Naive thymus-derived CD4-positive, alpha-beta T cell (primary cell): ENCODE measurements around the gene GPR183. TPM values are rescaled to one million over a fixed set of nuclear protein-coding genes. Genes with fewer than 3 reads are reported as not detected.

ENCODE experiments used
- ATAC-seq: fragments of 150-1000 bp; cut with Tn5 transposase; 2 replicates; pipeline ENCODE4 v1.10.0; 2021; ENCODE audit warnings: mild to moderate bottlenecking, moderate library complexity
- CTCF ChIA-PET: fragments of 350-600 bp; sonication (Branson Sonifier 250); formaldehyde crosslinking; loops from one replicate; lab custom pipeline; 2021; ENCODE audit warnings: antibody characterized with exemption; lab: Charles Lee
- POLR2A ChIA-PET: fragments of 350-600 bp; sonication (Branson Sonifier 250); formaldehyde crosslinking; loops from one replicate; lab custom pipeline; 2021; ENCODE audit warnings: antibody characterized with exemption, inconsistent platforms; lab: Charles Lee
- DNase-seq, 9 donors: peaks; one replicate each; pipeline versions ENCODE4 v3.0.0 to v3.0.0-alpha.2; 2020 to 2022; ENCODE audit warnings: mixed read lengths in 1 of 9
- H3K27ac ChIP-seq: one replicate; pipeline ENCODE4 v1.7.0; 2013; ENCODE audit warnings: mild to moderate bottlenecking, low read depth, low read length, moderate library complexity
- H3K27me3 ChIP-seq, 2 donors: one replicate each; pipeline ENCODE4 v1.7.0; 2013; ENCODE audit warnings: low read length in 2 of 2, mild to moderate bottlenecking in 2 of 2, moderate library complexity in 2 of 2; ENCODE audit not compliant: control insufficient read depth in 2 of 2, insufficient read depth in 2 of 2
- H3K36me3 ChIP-seq, 3 experiments: 1 replicate in 2 of 3; 2 replicates in 1 of 3; pipeline ENCODE4 v1.7.0; 2013; ENCODE audit warnings: low read length in 3 of 3, mild to moderate bottlenecking in 3 of 3, moderate library complexity in 1 of 3; ENCODE audit not compliant: insufficient read depth in 3 of 3, control insufficient read depth in 2 of 3
- H3K4me1 ChIP-seq, 2 donors: one replicate each; pipeline ENCODE4 v1.7.0; 2013; ENCODE audit warnings: low read length in 2 of 2, mild to moderate bottlenecking in 2 of 2, moderate library complexity in 1 of 2; ENCODE audit not compliant: control insufficient read depth in 2 of 2, insufficient read depth in 2 of 2
- H3K4me3 ChIP-seq: 2 replicates; pipeline ENCODE4 v1.7.0; 2013; ENCODE audit warnings: mild to moderate bottlenecking, low read length
- H3K9me3 ChIP-seq, 3 experiments: 1 replicate in 2 of 3; 2 replicates in 1 of 3; pipeline ENCODE4 v1.7.0; 2013; ENCODE audit warnings: low read length in 3 of 3; ENCODE audit not compliant: control insufficient read depth in 2 of 3
- H3K27ac Mint-ChIP-seq, 9 donors: one replicate each; pipeline ENCODE4 v1.8.0; 2020 to 2022; ENCODE audit warnings: mixed read lengths in 9 of 9, mild to moderate bottlenecking in 8 of 9, moderate library complexity in 5 of 9, inconsistent platforms in 2 of 9
- H3K27me3 Mint-ChIP-seq, 5 donors: one replicate each; pipeline ENCODE4 v1.8.0; 2021 to 2022; ENCODE audit warnings: mixed read lengths in 5 of 5, mild to moderate bottlenecking in 1 of 5
- H3K36me3 Mint-ChIP-seq, 5 donors: one replicate each; pipeline ENCODE4 v1.8.0; 2020 to 2022; ENCODE audit warnings: mixed read lengths in 5 of 5, mild to moderate bottlenecking in 3 of 5, inconsistent platforms in 1 of 5
- H3K4me1 Mint-ChIP-seq, 7 donors: one replicate each; pipeline ENCODE4 v1.8.0; 2020 to 2022; ENCODE audit warnings: mixed read lengths in 7 of 7, mild to moderate bottlenecking in 3 of 7, inconsistent platforms in 1 of 7
- H3K4me3 Mint-ChIP-seq, 10 donors: one replicate each; pipeline ENCODE4 v1.8.0; 2020 to 2022; ENCODE audit warnings: mild to moderate bottlenecking in 10 of 10, mixed read lengths in 10 of 10, moderate library complexity in 6 of 10, inconsistent platforms in 2 of 10
- H3K9me3 Mint-ChIP-seq, 11 donors: one replicate each; pipeline ENCODE4 v1.8.0; 2020 to 2022; ENCODE audit warnings: mixed read lengths in 11 of 11, mild to moderate bottlenecking in 4 of 11, inconsistent platforms in 1 of 11, moderate library complexity in 1 of 11
- intact Hi-C, 2 donors: fragments of 100-400 bp; cut with micrococcal nuclease; formaldehyde crosslinking; loops; one replicate each; pipeline ENCODE4 v1.15.1; 2023
- polyA plus RNA-seq, 2 donors: library from polyadenylated mRNA; unstranded; fragments of 300-500 nt; fragmentation: Illumina TruSeq; gene quantifications; one replicate each; pipeline ENCODE4 v1.2.3, GENCODE V29; 2021
- total RNA-seq, 6 experiments: library from RNA in 5 of 6; stranded (reverse) in 5 of 6; gene quantifications; 1 replicate in 5 of 6; 2 replicates in 1 of 6; pipeline ENCODE4 v1.2.3 and lab custom pipeline; 2021 to 2026

The GPR183 gene
- total and polyA plus RNA-seq, 7 experiments from 2014 or later, result 26.8 to 241 (median 216) TPM

DNA sequence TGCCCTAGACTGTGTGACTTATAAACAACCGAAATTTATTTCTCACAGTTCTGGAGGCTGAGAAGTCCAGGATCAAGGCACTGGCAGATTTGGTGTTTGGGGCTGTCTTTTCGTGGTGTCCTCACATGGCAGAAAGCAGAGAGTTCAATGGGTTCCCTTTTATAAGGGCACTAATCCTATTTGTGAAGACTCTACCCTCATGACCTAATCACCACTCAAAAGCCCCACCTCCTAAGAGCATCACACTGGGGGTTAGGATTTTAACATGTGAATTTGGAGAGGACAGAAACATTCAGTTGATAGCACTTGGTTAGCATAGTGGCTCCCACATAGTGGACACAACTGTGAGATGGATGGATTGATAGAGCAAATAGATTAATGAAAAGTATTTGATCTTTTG is 27.6 kb downstream of the GPR183 start:
- Histone ChIP-seq H3K27me3 (no peaks in the 10 kb centered on the region), H3K4me3 (no peak overlapping the region), H3K9me3 (no peaks in the 10 kb centered on the region), H3K36me3 (no peaks in the 10 kb centered on the region), H3K27ac (peak overlapping the region; percentile 73), H3K4me1 (peaks cover 84 to 89% of the 10 kb centered on the region in 2 donors)
- Mint-ChIP-seq H3K4me1 (peaks cover 61 to 99% (median 94%) of the 10 kb centered on the region in 7 donors), H3K9me3 (peaks cover 0 to 2% (median 0%) of the 10 kb centered on the region in 11 donors), H3K4me3 (peak overlapping the region in 4 of 10 donors; percentile 3 to 81 (median 12)), H3K27ac (peak overlapping the region; percentile 42 to 99 (median 96)), H3K27me3 (no peaks in the 10 kb centered on the region), H3K36me3 (peaks cover 0 to 32% (median 22%) of the 10 kb centered on the region in 5 donors)
- DNase-seq (no peak), ATAC-seq (no peak)
- ChIA-PET CTCF (interaction anchor here (0.7 to 1.5 kb wide), 2 partner anchors 11 to 84 kb away, joined by 3 to 6 read pairs; no protein-coding TSS in a partner anchor), POLR2A (interaction anchor here (1.2 to 12.2 kb wide), 8 partner anchors 9 to 101 kb away, joined by 3 to 208 read pairs (median 6); partner anchors contain the start of gene GPR183)
- intact Hi-C loops, result loop anchor here (5.0 to 10.0 kb wide), 3 partner anchors 223 to 328 kb away; partner anchors contain the start of genes TM9SF2 (in 2 of the 2) and CLYBL (in 1 of the 2)

DNA sequence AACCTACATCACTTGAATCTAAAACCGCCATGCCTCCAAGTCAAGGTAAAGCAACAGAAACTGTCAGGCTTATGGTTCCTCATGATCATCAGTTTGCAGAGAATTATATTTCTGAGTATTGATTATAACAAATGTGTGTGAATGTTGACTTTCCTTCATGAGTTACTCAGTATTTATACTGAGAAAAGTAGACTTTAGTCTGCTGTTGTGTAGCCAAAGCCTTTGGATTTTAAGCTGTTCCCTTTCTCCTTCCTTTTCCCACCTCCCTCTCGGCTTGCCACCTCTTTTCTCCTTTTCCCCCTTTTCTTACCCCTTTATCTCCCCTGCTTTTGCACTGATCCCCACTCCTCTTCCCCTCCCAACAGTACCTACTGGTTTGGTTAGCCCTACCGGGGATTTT is 28.4 kb downstream of the GPR183 start:
- H3K27me3 ChIP-seq, result no peaks in the 10 kb centered on the region
- H3K4me1 ChIP-seq, result peaks cover 84 to 89% of the 10 kb centered on the region in 2 donors
- no peaks in the 10 kb centered on the region for H3K36me3 ChIP-seq
- no peaks in the 10 kb centered on the region for H3K9me3 ChIP-seq
- peak overlapping the region in 7 of 9 donors; percentile 72 to 99 (median 96) for H3K27ac Mint-ChIP-seq
- H3K4me1 Mint-ChIP-seq, result peaks cover 68 to 98% (median 94%) of the 10 kb centered on the region in 7 donors
- ChIA-PET CTCF (interaction anchor here (1.0 to 1.5 kb wide), 3 partner anchors 10 to 158 kb away, joined by 5 to 7 read pairs (median 6); no protein-coding TSS in a partner anchor), POLR2A (interaction anchor here (1.5 to 12.2 kb wide), 5 partner anchors 10 to 158 kb away, joined by 3 to 208 read pairs (median 8); partner anchors contain the start of gene GPR183)
- DNase-seq, result no peak
- ATAC-seq, result no peak
- H3K4me3 Mint-ChIP-seq, result peak overlapping the region in 4 of 10 donors; percentile 3 to 81 (median 33)
- no peak overlapping the region for H3K4me3 ChIP-seq
- H3K27ac ChIP-seq, result no peak overlapping the region
- intact Hi-C loops, result no loop called here
- H3K36me3 Mint-ChIP-seq, result peaks cover 0 to 34% (median 22%) of the 10 kb centered on the region in 5 donors
- H3K27me3 Mint-ChIP-seq, result no peaks in the 10 kb centered on the region
- H3K9me3 Mint-ChIP-seq, result peaks cover 0 to 2% (median 0%) of the 10 kb centered on the region in 11 donors

DNA sequence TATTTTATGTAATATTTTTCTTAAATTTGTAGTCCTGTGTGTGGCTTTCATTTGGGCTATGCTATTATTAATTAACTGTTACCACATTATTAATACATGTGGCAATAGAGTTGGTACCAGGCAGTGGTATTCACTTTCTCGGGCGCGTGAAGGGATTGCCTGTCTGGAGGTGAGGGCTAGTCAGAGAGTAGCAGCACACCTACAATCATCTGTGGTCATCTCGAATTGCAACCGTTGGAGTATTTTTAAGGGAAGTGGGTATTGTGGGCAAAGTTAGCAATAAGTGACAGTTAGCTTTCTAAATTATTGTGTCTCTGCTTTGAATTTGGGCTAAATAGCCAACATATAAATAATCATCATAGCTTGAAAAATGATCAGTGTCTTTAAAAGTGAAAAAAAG is 29.0 kb downstream of the GPR183 start:
- no peaks in the 10 kb centered on the region for H3K36me3 ChIP-seq
- ATAC-seq (no peak), DNase-seq (no peak)
- CTCF ChIA-PET, result interaction anchor here (1.0 to 1.5 kb wide), 3 partner anchors 16 to 158 kb away, joined by 3 to 7 read pairs (median 5); no protein-coding TSS in a partner anchor
- peaks cover 0 to 2% (median 0%) of the 10 kb centered on the region in 11 donors for H3K9me3 Mint-ChIP-seq
- intact Hi-C loops, result no loop called here
- H3K9me3 ChIP-seq, result no peaks in the 10 kb centered on the region
- peaks cover 0 to 39% (median 23%) of the 10 kb centered on the region in 5 donors for H3K36me3 Mint-ChIP-seq
- H3K4me1 ChIP-seq, result peaks cover 78 to 88% of the 10 kb centered on the region in 2 donors
- H3K27ac ChIP-seq, result no peak overlapping the region
- H3K4me1 Mint-ChIP-seq, result peaks cover 71 to 100% (median 96%) of the 10 kb centered on the region in 7 donors
- peak overlapping the region in 6 of 9 donors; percentile 22 to 96 (median 59) for H3K27ac Mint-ChIP-seq
- peak overlapping the region in 3 of 10 donors; percentile 1 to 29 (median 8) for H3K4me3 Mint-ChIP-seq
- H3K27me3 ChIP-seq, result no peaks in the 10 kb centered on the region
- POLR2A ChIA-PET, result interaction anchor here (0.7 to 12.2 kb wide), 5 partner anchors 9 to 162 kb away, joined by 3 to 208 read pairs (median 8); partner anchors contain the start of gene GPR183
- H3K27me3 Mint-ChIP-seq, result no peaks in the 10 kb centered on the region
- no peak overlapping the region for H3K4me3 ChIP-seq

DNA sequence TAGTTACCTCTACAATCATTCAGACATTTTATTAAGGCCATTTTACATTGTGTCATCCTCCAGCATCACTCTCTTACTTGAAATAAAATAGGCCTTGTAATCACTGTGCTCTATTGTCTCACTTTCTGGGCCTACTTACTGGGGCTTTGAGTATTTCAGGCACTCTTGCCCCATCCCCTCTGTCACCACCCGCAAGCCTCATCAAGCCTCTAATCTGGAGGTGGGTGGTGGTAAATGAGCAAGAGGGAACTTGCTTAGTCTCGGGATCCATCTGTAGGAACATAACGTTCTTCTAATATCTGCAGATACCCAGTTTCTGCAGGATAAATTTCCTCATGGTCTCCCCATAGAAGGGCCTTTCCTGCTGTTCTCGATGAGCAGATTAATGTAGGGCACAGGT is 29.6 kb downstream of the GPR183 start:
- H3K27me3 ChIP-seq, result no peaks in the 10 kb centered on the region
- intact Hi-C loops, result no loop called here
- H3K4me3 ChIP-seq, result no peak overlapping the region
- H3K27ac ChIP-seq, result no peak overlapping the region
- DNase-seq (no peak), ATAC-seq (no peak)
- Mint-ChIP-seq H3K36me3 (peaks cover 3 to 44% (median 28%) of the 10 kb centered on the region in 5 donors), H3K27me3 (no peaks in the 10 kb centered on the region), H3K27ac (peak overlapping the region in 8 of 9 donors; percentile 29 to 96 (median 78)), H3K4me3 (peak overlapping the region in 6 of 10 donors; percentile 5 to 55 (median 34)), H3K4me1 (peaks cover 68 to 100% (median 96%) of the 10 kb centered on the region in 7 donors), H3K9me3 (peaks cover 0 to 5% (median 2%) of the 10 kb centered on the region in 11 donors)
- H3K9me3 ChIP-seq, result peaks cover 0 to 2% (median 0%) of the 10 kb centered on the region in 3 experiments
- ChIA-PET POLR2A (interaction anchor here (0.7 to 12.2 kb wide), 3 partner anchors 25 to 163 kb away, joined by 3 to 208 read pairs (median 3); partner anchors contain the start of gene GPR183), CTCF (interaction anchor here (0.7 to 1.1 kb wide), 3 partner anchors 26 to 159 kb away, joined by 3 to 7 read pairs (median 3); no protein-coding TSS in a partner anchor)
- H3K4me1 ChIP-seq, result peaks cover 72 to 86% of the 10 kb centered on the region in 2 donors
- H3K36me3 ChIP-seq, result peaks cover 0 to 1% (median 0%) of the 10 kb centered on the region in 3 experiments

DNA sequence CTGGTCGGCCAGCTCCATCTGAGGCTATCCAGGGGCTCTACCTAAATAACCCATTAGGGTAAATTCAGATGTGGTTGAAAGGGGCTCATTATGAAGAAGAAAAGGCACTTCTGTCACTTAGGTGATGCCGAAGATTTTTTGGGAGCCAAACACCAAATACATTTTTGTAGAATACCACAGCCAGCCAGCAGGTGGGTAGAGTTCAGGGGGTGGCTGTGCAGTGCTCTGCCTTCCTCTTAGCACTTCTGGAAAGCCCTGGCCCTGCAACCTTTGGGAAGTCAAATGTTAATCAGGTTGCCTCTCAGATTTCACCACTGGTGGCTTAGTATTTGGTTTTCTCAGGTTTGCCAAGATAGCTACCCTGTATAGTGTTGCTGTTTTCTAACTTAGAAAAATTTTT is 30.5 kb downstream of the GPR183 start:
- Histone ChIP-seq H3K27ac (peak overlapping the region; percentile 38), H3K27me3 (no peaks in the 10 kb centered on the region), H3K36me3 (peaks cover 0 to 5% (median 0%) of the 10 kb centered on the region in 3 experiments), H3K4me1 (peaks cover 64 to 86% of the 10 kb centered on the region in 2 donors), H3K4me3 (no peak overlapping the region), H3K9me3 (peaks cover 0 to 7% (median 0%) of the 10 kb centered on the region in 3 experiments)
- H3K27me3 Mint-ChIP-seq, result no peaks in the 10 kb centered on the region
- H3K27ac Mint-ChIP-seq, result peak overlapping the region in 8 of 9 donors; percentile 27 to 94 (median 81)
- H3K4me3 Mint-ChIP-seq, result peak overlapping the region in 6 of 10 donors; percentile 6 to 76 (median 42)
- ChIA-PET CTCF (interaction anchor here (0.7 to 3.6 kb wide), 6 partner anchors 11 to 159 kb away, joined by 3 to 35 read pairs (median 4); no protein-coding TSS in a partner anchor), POLR2A (interaction anchor here (0.6 to 4.4 kb wide), 10 partner anchors 8 to 81 kb away, joined by 3 to 26 read pairs (median 4); partner anchors contain the start of gene GPR183)
- peaks cover 4 to 52% (median 35%) of the 10 kb centered on the region in 5 donors for H3K36me3 Mint-ChIP-seq
- H3K4me1 Mint-ChIP-seq, result peaks cover 65 to 100% (median 96%) of the 10 kb centered on the region in 7 donors
- intact Hi-C loops, result no loop called here
- peaks cover 0 to 6% (median 3%) of the 10 kb centered on the region in 11 donors for H3K9me3 Mint-ChIP-seq
- DNase-seq, result no peak
- ATAC-seq, result no peak

DNA sequence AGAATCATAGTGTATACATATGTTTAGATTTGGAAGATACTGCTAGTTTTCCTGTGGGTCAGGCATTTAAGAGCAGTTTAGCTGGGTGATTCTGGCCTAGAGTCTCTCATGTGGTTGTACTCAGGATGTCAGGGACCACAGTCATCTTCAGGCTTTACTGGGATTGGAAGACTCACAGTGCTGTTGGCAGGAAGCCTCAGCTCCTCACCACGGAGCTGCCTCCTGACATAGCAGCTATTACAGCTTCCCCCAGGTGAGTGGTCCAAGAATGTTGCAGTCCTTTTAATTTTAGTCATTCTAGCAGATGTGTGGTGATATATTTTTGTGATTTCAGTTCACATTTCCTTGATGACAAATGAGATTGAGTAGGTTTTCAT is 32.1 kb downstream of the GPR183 start:
- ChIA-PET CTCF (interaction anchor here (0.5 to 3.6 kb wide), 13 partner anchors 9 to 371 kb away, joined by 3 to 35 read pairs (median 4); no protein-coding TSS in a partner anchor), POLR2A (interaction anchor here (0.5 to 4.4 kb wide), 19 partner anchors 8 to 160 kb away, joined by 3 to 26 read pairs (median 6); partner anchors contain the start of genes GPR183 and UBAC2)
- Histone ChIP-seq H3K4me1 (peaks cover 61 to 89% of the 10 kb centered on the region in 2 donors), H3K36me3 (peaks cover 0 to 5% (median 0%) of the 10 kb centered on the region in 3 experiments), H3K4me3 (peak overlapping the region; percentile 5), H3K27ac (peak overlapping the region; percentile 49), H3K27me3 (no peaks in the 10 kb centered on the region), H3K9me3 (peaks cover 0 to 7% (median 0%) of the 10 kb centered on the region in 3 experiments)
- peak overlapping the region; percentile 83 to 95 (median 92) for H3K27ac Mint-ChIP-seq
- peak overlapping the region; percentile 31 to 77 (median 67) for H3K4me3 Mint-ChIP-seq
- H3K4me1 Mint-ChIP-seq, result peaks cover 64 to 100% (median 98%) of the 10 kb centered on the region in 7 donors
- ATAC-seq, result peak; percentile 52
- intact Hi-C loops, result no loop called here
- peaks cover 4 to 51% (median 32%) of the 10 kb centered on the region in 5 donors for H3K36me3 Mint-ChIP-seq
- H3K27me3 Mint-ChIP-seq, result no peaks in the 10 kb centered on the region
- DNase-seq, result peak in 4 of 9 donors; percentile 33 to 41 (median 38)
- H3K9me3 Mint-ChIP-seq, result peaks cover 0 to 6% (median 3%) of the 10 kb centered on the region in 11 donors
